NCI-H2029 (cell line): ENCODE data around the gene SCLT1.

ENCODE experiments used
- DNase-seq: peaks from one replicate; lab custom pipeline; 2025; lab: John Stamatoyannopoulos, UW

The SCLT1 gene

DNA sequence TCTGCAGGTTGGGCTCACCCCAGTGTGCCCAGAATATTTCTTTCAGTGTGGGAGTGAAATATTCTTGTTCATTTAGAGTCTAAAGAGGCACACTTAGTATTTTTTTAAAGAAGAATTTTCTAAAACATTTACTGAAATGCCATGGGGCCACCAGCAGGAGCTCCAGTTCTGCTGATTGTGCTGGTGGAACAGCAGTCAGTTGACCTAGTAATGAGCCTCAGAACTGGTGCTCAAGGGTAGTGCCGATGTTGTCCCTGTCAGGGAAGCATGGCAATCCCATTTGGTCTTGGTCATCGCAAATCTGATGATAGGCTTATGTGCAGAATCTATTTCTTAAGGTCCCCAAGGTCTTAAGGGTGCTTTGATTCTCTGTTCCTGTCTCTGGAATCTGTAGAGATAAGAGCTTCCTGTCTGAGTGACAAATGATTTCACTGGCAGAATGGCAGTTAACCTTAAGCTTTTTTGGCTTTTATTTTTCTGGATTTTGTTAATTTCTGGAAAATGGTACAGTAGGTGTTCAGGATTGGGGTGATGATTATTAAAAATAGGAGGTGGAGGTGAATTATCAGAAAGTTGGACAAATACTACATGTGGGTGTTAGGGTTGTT is 252.5 kb downstream of the SCLT1 start:
- no peak for DNase-seq

DNA sequence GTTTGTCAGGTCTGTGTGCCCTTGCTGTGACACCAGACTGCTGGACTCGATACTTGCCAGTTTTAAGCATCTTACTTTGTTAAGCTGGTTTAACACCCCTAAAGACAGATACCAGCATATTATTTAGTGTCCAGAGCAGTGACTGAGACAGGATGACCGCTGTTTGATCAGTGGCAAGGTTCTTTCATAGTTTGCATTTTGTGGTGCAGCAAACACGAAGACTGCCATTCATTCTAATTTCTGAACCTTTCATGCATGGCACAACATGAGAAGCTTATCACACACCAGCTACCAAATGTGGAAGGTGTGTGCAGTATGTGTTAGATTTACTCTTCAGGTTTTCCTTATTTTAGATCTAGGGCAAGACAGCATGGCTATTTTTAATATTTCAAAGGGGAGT is 255.7 kb downstream of the SCLT1 start:
- DNase-seq: no peak

DNA sequence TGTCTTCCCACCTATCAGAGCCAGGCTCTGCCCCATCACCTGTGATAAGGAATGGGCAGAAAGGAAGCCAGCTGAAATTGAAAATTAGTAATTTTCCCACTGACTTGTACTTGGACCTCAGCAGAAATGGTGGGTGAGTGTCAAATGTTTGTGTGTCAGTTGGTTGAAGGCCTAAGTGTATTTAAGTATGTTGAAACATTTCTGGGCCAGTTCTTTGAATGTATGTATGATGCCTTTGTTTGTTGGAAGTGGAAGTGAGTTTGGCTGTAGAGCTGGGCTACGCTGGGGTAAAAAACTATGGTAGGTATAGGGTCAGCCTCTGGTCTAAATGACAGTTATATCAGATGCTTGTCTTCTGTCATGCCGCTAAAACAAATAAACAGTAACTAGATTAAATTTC is 256.1 kb downstream of the SCLT1 start:
- no peak for DNase-seq

DNA sequence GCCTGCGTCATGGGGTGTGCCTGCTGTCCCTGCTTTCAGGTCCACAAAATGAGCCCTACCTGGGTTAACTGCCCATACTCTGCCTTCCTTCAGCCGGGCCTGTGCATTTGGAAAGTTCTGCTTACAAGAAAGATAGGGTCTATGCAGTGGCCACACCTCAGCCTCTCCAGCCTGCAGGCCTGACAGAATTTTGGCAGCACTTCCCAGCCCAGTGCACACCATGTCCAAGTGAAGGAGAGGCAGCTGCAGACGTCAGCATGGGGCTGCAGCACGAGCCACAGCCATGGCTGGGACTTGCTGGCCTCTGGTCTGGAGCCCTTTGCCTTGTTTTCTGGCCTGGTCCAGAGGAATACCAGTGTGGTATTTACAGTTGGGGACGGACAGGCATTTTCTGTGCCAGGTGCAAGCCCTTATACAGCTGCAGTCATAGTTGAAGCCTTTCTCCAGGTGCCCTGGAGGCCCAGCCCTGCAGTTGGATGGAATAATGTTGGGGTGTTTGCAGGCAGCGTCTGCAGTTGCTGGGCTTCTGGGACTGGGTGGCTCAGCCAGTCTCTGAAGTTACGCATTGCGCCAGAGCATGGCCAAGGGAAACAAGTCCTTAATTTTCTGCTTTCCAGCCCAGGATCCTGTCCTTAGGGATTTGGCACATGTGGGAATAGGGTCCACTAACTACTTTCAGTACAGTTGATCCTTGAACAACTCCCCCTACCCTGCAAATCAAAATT is 257.7 kb downstream of the SCLT1 start:
- DNase-seq: no peak
